ENCODE results near the gene CCDC196.
"Not testable (repeated sequence)": the region's sequence is repeated elsewhere in the genome, so short reads cannot be mapped to it uniquely, and the experiment has no call there.

Gene CCDC196

GRCh38 chr14:66495218-66496098 lies 9.3 kb downstream of the CCDC196 start:
- no peak for DNase-seq (ENCODE audit: low read depth in 2 of 2)

GRCh38 chr14:66496188-66496807 lies 10.1 kb downstream of the CCDC196 start:
- no peak for DNase-seq (ENCODE audit: low read depth in 2 of 2)

GRCh38 chr14:66496911-66497310 lies 10.7 kb downstream of the CCDC196 start:
- DNase-seq (ENCODE audit: low read depth in 2 of 2): no peak

DNA sequence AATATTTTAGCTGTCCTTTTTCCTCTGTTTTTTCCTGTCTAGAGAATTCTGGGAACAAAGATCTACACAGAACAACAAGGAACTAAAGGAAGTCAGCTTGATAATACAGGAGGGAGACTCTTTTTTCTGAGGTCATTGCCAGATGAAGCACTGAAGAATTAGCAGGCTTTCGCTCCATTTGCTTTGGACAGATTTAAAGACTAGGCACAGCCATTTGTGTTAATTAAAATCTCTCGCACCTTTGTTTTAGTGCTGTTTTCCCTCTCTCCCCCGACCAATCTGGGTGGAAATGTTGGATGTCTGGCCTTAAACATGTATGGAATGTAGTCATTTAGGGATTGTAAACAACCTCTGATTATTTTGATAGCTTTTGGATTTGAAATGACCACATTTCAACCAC lies 12.1 kb downstream of the CCDC196 start:
- DNase-seq (ENCODE audit: low read depth in 2 of 2): no peak

- no peak for DNase-seq (ENCODE audit: low read depth in 2 of 2)
These were observed 15.4 kb downstream of the CCDC196 start for GRCh38 chr14:66501592-66501991.

GRCh38 chr14:66502836-66503235 lies 16.7 kb downstream of the CCDC196 start:
- not testable (repeated sequence) for DNase-seq (ENCODE audit: low read depth in 2 of 2)

- DNase-seq (ENCODE audit: low read depth in 2 of 2): no peak
These were observed 17.4 kb downstream of the CCDC196 start for GRCh38 chr14:66503532-66503931.

- DNase-seq (ENCODE audit: low read depth in 2 of 2): no peak
These were observed 21.1 kb downstream of the CCDC196 start for GRCh38 chr14:66507181-66507721.

- DNase-seq (ENCODE audit: low read depth in 2 of 2): peak; percentile 92 to 95
These were observed 21.8 kb downstream of the CCDC196 start, which contains the start of gene GPHN for GRCh38 chr14:66507722-66508546. TSS of gene GPHN (plus strand) at chr14:66508147.

GRCh38 chr14:66508547-66508845 lies 22.3 kb downstream of the CCDC196 start:
- no peak for DNase-seq (ENCODE audit: low read depth in 2 of 2)

- DNase-seq (ENCODE audit: low read depth in 2 of 2): no peak
These were observed 22.9 kb downstream of the CCDC196 start for GRCh38 chr14:66508846-66509621.

- no peak for DNase-seq (ENCODE audit: low read depth in 2 of 2)
These were observed 23.7 kb downstream of the CCDC196 start for GRCh38 chr14:66509874-66510273.

DNA sequence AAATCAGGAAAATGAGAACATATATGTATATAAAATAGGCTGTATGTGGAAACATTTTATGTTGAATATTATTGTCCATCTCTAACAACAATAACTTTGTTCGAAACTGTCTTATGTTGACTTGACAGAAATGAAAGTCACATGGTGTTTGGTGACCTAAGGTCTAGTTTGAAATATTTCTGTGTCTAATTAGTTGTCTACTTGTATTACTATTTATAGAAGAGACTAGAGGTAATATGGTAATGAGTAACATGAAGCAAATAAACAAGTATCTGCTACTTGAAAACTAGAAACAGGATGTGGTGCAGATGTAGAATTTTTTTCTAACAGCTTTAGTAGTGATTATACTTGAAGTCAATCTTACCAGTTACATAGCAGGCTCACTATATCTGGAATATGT lies 25.7 kb downstream of the CCDC196 start:
- no peak for DNase-seq (ENCODE audit: low read depth in 2 of 2)

GRCh38 chr14:66514213-66514612 lies 28.0 kb downstream of the CCDC196 start:
- no peak for DNase-seq (ENCODE audit: low read depth in 2 of 2)

- DNase-seq (ENCODE audit: low read depth in 2 of 2): no peak
These were observed 44.4 kb downstream of the CCDC196 start for GRCh38 chr14:66530526-66530925.

GRCh38 chr14:66539034-66539433 lies 52.9 kb downstream of the CCDC196 start:
- no peak for DNase-seq (ENCODE audit: low read depth in 2 of 2)

DNA sequence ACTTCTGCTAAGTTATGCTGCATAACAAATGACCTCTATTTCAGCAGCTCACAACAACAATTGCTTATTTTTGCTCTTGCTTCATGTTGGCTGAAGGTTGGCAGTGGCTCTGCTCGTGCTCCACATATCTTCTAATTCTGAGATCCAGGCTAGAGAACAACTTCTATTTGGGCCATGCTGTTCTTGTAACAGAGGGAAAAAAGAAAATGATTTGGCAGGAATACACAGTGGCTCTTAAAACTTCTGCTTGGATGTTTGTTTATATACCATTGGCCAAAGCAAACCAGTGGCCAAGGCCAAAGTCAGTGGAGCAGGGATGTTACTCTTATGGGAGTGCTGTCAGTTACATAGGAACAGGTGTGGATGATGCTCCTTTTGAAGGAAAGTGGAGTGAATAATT lies 53.9 kb downstream of the CCDC196 start:
- DNase-seq (ENCODE audit: low read depth in 2 of 2): no peak

- no peak for DNase-seq (ENCODE audit: low read depth in 2 of 2)
These were observed 55.5 kb downstream of the CCDC196 start for GRCh38 chr14:66541627-66542026.

DNA sequence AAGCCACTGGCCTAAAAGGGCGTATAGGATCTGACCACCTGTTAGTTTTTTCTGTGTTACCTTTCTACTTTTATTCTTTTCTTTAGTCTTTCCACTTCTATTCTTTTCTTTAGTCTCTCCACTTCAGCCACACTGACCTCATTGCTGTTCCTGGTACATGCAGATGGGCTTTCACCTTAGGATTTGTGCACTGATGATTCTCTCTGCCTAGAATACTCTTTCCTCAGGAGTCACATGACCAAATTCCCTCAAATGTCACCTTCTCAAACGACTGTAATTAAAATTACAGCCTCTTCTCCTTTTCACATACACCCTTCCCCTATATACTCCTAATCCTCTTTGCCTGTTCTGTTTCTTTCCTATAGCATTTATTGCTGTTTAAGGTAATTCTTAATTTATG lies 57.8 kb downstream of the CCDC196 start:
- DNase-seq (ENCODE audit: low read depth in 2 of 2): no peak

GRCh38 chr14:66545191-66545590 lies 59.0 kb downstream of the CCDC196 start:
- DNase-seq (ENCODE audit: low read depth in 2 of 2): not testable (repeated sequence)

DNA sequence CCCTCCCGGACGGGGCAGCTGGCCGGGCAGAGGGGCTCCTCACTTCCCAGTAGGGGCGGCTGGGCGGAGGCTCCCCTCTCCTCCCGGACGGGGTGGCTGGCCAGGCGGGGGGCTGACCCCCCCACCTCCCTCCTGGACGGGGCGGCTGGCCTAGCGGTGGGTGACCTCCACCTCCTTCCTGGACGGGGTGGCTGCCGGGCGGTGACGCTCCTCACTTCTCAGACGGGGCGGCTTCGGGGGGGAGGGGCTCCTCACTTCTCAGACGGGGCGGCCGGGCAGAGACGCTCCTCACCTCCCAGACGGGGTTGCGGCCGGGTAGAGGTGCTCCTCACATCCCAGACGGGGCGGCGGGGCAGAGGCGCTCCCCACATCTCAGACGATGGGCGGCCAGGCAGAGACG lies 59.6 kb downstream of the CCDC196 start:
- not testable (repeated sequence) for DNase-seq (ENCODE audit: low read depth in 2 of 2)

All from fibroblast of skin of left biceps (primary cell).